GM12873 (cell line): Measurements from ENCODE around the gene CCDC195.

Source experiments
- TF ChIP-seq, protein P1 (sequence below): IDR thresholded peaks from 2 replicates; pipeline ENCODE4 v1.5.1; 2012; ENCODE audit warnings: low read depth, mild to moderate bottlenecking, moderate library complexity, low read length, control low read depth; ENCODE audit not compliant: insufficient read depth; ENCODE audit errors: missing control alignments

Gene CCDC195

DNA sequence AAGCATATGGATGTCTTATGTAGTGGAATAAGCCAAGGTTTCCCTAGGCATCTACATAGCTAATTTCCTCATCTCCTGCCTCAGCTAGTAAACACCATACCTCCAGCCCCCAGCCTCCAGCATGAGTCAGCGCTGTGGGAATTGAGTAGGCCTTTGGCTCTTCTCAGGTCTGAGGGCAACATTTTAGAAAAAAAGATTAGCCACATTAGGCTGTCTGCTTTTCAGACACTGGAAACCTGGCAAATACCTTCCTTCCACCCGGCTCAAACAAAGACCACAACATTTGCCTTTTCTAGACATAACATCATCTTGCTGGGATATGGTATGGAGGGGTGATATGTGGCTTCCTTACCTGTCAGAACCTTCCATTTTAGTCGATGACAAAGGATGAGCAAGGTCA lies 6.1 kb upstream of the CCDC195 start:
- TF ChIP-seq, protein P1, sequence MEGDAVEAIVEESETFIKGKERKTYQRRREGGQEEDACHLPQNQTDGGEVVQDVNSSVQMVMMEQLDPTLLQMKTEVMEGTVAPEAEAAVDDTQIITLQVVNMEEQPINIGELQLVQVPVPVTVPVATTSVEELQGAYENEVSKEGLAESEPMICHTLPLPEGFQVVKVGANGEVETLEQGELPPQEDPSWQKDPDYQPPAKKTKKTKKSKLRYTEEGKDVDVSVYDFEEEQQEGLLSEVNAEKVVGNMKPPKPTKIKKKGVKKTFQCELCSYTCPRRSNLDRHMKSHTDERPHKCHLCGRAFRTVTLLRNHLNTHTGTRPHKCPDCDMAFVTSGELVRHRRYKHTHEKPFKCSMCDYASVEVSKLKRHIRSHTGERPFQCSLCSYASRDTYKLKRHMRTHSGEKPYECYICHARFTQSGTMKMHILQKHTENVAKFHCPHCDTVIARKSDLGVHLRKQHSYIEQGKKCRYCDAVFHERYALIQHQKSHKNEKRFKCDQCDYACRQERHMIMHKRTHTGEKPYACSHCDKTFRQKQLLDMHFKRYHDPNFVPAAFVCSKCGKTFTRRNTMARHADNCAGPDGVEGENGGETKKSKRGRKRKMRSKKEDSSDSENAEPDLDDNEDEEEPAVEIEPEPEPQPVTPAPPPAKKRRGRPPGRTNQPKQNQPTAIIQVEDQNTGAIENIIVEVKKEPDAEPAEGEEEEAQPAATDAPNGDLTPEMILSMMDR: no peak

DNA sequence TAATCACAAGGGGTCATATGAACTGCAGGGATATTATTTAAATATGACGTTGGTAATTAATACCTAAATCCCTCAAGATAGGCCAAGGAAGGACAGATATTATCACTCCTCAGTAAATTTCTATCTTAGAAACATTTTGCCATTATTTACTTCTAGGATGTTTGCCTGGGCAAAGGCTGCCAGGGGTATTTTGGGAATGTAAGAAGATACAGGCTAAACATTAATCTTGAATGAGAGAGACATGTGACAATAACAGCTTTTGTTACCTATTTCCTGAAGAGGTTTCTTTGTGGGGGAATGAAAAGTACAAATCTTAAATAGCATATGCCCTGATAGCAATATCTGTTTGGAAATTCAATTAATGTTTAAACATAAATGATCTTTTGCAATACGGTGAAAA lies 756 bp upstream of the CCDC195 start:
- TF ChIP-seq, protein P1: no peak

DNA sequence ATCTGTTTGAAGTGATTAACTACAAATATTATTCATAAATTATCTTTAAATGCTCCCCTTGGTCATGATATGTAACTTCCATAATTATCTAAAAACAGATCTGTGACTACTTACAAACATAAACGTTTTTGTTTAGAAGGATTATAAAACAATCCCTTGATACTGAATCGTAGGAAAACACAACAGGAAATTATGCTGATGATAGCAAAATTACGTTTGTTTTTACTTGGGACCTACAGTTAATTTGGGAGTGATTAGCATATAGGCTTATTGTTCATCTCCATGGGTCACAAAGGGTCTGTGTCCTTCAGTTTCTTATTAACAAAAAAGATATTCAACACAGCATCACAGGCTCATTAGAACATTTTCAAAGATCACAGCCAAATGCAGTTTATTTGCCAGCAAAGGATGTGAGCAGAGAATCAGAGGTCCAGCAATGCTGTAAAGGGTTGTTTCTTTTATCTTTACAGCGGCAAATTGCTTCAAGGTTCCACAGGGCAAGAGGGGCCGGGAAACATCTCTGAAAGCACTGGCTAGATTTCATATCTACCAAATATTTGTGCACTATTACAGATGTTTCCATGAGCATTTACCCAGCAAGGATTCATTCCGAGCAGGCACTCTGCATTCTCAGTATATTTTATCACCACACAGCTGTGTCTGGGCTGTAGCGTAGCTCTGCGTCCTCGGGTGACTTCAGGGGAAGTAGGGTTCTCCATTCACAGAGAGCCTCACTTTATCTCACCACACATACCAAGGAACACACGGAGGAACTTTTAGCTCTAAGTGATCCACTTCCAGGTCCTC lies 4.1 kb downstream of the CCDC195 start:
- TF ChIP-seq, protein P1: no peak

DNA sequence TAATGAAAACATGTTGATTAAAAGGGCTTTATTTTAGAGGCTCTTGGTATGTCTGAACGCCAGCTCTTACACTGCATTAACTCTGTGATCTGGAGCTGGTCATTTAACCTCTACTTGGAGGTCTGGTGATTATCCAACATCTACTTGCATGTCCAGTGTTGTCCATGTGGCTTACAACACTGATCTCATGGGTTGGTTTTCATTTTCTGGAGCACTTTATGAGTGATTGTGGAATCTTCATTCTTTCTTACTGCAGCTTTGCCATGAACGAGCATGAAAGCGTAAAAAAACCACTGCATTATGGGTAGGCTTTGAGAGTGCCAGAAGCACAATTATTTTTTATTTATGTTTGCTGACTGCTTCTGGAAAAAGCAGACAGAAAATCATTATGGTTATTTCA lies 4.8 kb downstream of the CCDC195 start:
- TF ChIP-seq, protein P1: no peak

DNA sequence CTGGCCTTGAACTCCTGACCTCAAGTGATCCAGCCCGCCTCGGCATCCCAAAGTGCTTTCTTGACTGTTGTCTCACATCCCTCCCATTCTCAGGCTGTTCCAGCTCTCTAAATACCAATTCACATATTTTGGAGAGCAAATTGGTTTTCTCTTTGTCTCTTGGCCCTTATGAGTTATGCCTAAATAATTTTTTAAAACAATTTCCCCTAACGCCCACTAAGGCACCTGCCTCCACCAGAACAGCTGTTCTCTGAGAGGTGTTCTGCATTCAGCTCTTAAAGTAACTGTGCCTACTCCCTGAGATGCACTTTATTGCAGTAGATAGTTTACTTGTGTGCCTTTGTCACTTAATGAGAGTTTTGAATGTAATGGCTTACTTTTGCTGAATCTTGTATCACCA lies 6.9 kb downstream of the CCDC195 start:
- TF ChIP-seq, protein P1: no peak

DNA sequence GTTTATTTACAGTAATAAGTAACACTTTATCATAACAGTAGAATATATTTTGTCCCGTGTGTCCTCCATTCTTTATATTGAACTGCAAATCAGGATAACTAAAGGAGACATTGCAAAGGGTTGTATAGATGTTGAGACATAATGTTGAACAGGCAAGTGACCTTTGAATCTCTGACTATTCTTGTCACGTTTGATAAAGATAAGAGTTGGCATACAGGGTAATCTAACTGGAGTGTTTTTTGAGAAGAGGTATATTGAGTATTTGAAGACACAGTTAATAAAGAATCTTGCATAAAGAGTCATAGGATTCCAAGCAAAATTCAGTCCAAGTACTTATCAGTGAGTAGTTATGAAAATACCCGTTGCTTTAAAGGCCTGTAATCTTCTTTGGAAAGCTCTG lies 21.7 kb downstream of the CCDC195 start:
- TF ChIP-seq, protein P1: no peak

DNA sequence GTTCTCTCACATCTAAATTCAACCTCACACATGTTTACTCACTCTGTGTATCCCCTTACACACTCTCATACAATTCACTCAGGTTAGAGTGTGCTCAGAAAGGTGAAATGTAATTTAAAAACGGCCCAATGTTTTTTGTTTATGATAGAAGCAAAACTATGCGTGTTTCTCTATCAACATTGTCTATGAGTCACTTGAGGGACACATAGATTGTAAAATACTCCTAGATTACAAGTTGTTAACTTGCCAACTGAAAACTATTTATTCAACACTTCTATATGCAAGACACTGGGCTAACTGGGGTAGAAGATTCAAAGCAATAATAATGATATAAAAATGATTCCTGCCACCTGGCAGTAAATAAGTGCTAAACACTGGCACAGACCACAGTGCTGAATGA lies 24.6 kb downstream of the CCDC195 start:
- TF ChIP-seq, protein P1: no peak
